Left hindlimb (tissue), 1 donor: ENCODE measurements around the gene CYP4F3.
"Not testable (repeated sequence)": the region's sequence is repeated elsewhere in the genome, so short reads cannot be mapped to it uniquely, and the experiment has no call there.

Experiments
- DNase-seq: peaks from one replicate; pipeline ENCODE4 v3.0.0-alpha.2; 2018

The CYP4F3 gene

DNA sequence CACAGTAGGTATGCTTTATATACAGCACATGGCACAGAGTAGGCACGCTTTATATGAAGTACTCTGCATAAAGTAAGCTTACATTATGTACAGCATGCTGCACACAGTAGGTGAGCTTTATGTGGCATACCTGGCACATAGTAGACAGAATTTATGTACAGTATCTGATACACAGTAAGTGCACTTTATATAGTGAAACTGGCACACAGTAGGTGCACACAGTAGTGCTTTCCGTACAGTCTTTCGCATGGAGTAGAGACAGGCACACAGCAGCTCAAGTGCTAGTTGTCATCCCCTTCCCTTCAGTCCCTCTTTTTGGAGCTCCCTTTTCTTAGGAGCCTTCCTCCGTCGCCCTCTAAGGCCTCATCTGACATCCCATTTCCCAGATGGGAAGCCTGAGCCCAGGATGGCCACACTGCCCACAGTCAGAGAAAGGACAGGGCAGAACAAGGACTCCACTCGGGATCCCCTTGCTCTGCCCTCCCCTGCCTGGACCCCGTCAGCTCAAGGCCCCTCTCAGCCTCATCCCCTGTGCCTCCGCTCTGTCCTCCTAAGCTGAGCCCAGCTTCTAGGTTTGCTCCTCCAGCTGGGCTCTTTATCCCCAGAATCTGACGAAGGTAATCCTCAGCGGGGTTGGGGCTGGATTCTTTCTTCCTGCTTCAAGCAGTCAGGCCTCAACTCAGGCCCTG, 31.3 kb downstream of the CYP4F3 start:
- no peak for DNase-seq

GRCh38 chr19:15672580-15673175, 32.0 kb downstream of the CYP4F3 start, which contains the start of gene CYP4F12:
CYP4F12 (plus strand) TSS chr19:15673087; CDS start chr19:15673530, 443 bp downstream.
- peak; percentile 47 for DNase-seq

GRCh38 chr19:15673176-15673654, 32.5 kb downstream of the CYP4F3 start:
- DNase-seq, result no peak

DNA sequence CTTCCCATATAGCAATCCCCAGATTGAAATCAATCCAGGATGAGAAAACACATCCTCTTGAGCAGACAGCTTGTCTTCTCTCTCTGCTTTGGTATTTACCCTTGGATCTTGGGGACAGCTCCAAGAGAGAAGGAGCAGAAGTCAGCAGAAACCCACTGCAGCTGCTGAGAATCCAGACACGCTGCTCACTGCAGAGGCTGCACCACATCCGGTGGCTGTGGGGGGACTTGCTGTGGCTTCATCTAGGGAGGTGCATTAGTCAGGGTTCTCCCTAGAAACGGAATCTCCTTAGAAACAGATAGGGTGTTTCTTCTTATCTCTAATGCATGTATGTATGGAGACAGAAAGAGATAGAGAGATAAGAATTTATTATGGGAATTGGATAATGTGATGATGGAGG, 34.9 kb downstream of the CYP4F3 start:
- no peak for DNase-seq

DNA sequence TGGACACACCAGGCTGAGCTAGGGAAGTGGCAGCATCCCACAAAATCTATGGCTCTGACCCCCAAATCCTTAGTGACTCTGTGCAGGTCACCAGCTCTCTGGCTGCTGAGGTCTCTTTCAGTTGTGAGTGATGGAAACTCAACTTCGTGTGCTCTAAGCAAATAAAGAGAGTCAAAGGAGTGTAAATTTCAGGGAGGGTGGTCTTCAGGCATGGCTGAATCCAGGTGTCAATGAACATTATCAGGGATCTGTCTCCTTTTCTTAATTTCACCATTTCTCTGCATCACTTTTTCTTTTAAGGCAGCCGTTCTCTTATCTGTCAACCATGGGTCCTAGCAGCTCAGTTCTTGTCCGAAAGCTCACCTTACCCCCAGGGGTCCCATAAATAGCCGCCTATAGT, 38.4 kb downstream of the CYP4F3 start:
- no peak for DNase-seq

DNA sequence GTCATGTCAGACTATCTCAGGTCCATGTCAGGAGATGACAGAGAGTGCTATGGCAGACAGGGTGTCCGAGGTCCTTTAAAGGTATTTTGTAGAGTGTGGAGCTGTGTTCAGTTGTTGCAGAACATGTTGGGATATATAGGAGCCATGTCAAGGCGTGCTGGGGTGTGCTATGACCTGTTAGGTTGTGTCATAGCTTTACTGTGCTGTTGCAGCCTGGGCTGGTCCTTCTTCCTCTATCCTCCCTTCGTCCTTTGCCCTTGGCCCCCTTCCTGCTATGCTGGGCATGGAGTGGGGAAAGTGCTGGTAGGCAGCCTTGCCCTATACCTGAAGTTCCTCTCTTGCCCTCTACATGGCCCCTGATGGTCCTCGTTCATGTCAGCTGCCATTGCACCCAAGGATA, 39.2 kb downstream of the CYP4F3 start:
- not testable (repeated sequence) for DNase-seq

DNA sequence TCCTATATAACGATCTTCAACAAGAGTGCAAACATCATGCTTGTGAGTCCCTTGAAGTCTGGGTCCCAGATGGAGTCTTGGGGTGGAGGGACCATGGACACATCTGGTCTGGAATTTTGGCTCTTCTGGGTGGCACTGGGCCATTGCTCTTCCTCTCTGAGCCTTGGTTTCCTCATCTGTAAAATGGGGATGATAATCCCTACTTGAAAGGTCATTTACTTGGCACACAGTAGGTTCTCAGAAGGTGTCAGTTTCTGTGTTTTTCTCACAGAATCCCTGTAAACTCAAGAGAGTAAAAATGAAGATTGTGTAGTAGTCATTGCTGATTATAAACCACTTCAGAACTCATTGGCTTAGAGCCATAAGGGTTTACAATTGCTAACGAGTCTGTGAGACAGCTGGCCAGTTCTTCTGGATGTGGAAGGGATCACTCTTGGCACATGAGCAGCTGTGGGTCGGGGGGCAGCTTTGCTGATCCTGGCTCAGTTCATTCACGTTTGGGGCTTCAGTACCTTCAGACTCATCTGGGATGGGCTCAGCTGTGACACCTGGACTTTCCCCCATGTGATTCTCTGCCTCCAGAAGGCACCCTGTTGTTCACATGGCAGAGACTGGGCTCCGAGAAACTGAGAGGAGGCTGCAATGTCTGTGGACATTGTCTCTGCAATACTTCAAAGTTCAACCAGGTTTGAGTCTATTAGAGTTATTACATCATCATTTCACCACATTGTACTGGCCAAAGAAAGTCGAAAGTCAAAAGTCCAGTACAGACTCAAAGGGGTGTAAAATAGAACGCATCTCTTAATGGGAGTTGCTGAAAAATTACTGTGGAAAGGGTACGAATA, 40.0 kb downstream of the CYP4F3 start:
- DNase-seq, result no peak

DNA sequence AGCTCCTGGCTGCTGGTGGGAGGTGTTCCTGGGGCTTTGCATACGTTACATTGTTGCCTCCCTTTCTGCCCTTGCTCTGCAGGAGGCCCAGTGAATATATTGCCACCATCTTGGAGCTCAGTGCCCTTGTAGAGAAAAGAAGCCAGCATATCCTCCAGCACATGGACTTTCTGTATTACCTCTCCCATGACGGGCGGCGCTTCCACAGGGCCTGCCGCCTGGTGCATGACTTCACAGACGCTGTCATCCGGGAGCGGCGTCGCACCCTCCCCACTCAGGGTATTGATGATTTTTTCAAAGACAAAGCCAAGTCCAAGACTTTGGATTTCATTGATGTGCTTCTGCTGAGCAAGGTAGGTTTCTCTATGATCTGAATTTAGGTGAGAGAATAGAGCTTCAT, 42.7 kb downstream of the CYP4F3 start:
- DNase-seq, result no peak

DNA sequence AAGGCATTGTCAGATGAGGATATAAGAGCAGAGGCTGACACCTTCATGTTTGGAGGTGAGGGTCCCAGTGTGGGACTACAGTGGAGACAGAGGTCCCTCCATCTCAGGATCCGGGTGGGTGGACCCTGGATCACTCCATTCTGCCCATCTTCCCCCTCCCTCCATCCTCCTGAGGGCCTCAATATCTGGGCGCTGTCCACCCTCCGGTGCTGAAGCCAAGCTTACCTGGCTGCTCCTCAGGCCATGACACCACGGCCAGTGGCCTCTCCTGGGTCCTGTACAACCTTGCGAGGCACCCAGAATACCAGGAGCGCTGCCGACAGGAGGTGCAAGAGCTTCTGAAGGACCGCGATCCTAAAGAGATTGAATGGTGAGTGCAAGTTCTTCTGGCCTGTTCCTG, 44.1 kb downstream of the CYP4F3 start:
- no peak for DNase-seq

- no peak for DNase-seq
Observed at GRCh38 chr19:15696654-15697194, 56.0 kb downstream of the CYP4F3 start.

- peak; percentile 36 for DNase-seq
Observed at GRCh38 chr19:15701757-15702533, 61.2 kb downstream of the CYP4F3 start.

- DNase-seq, result peak; percentile 78
Observed at GRCh38 chr19:15702534-15702930, 61.8 kb downstream of the CYP4F3 start.
